PC-9 (cell line): ENCODE data around the gene ITGB1BP2. TPM values are rescaled to one million over a fixed set of nuclear protein-coding genes. Genes with fewer than 3 reads are reported as not detected.
"Not testable (repeated sequence)": the region's sequence is repeated elsewhere in the genome, so short reads cannot be mapped to it uniquely, and the experiment has no call there.

Experiments
- BruUV-seq: library from RNA; stranded (reverse); fragments of 400-500 nt; replicated peaks from 2 replicates; lab custom pipeline; 2021; lab: Mats Ljungman, UMichigan
- CTCF ChIA-PET: fragments of 300-600 bp; sonication (Branson Sonifier 250); formaldehyde crosslinking; loops from one replicate; lab custom pipeline; 2022; ENCODE audit warnings: antibody characterized with exemption; lab: Charles Lee
- POLR2A ChIA-PET: fragments of 300-600 bp; sonication (Branson Sonifier 250); formaldehyde crosslinking; loops from one replicate; lab custom pipeline; 2022; ENCODE audit warnings: antibody characterized with exemption; ENCODE audit not compliant: unreplicated experiment; lab: Charles Lee
- DNase-seq, 2 experiments: peaks; one replicate each; pipeline versions ENCODE4 v3.0.0 to v3.0.0-alpha.2; 2015 to 2022; ENCODE audit warnings: mixed read lengths in 1 of 2
- H2AFZ ChIP-seq: fragments of 200-600 bp; sonication (generic); 2 replicates; pipeline ENCODE4 v1.8.1; 2017; ENCODE audit warnings: antibody characterized with exemption
- H3F3A ChIP-seq: fragments of 200-600 bp; sonication (generic); 2 replicates; pipeline ENCODE4 v1.8.1; 2017; ENCODE audit warnings: antibody characterized with exemption, mild to moderate bottlenecking, low read depth; ENCODE audit not compliant: insufficient read depth
- H3K27ac ChIP-seq: fragments of 200-600 bp; sonication (generic); 2 replicates; pipeline ENCODE4 v1.6.1; 2016; ENCODE audit warnings: mixed run types
- H3K27me3 ChIP-seq: fragments of 200-600 bp; sonication (generic); 2 replicates; pipeline ENCODE4 v1.6.1; 2016; ENCODE audit warnings: low read depth, mixed run types; ENCODE audit not compliant: insufficient read depth
- H3K36me3 ChIP-seq: fragments of 200-600 bp; sonication (generic); 2 replicates; pipeline ENCODE4 v1.6.1; 2016; ENCODE audit warnings: low read depth, mixed run types
- H3K4me1 ChIP-seq: fragments of 200-600 bp; sonication (generic); replicated peaks from 2 replicates; pipeline ENCODE4 v1.6.1; 2016; ENCODE audit warnings: mixed run types; ENCODE audit not compliant: insufficient read depth
- H3K4me2 ChIP-seq: fragments of 200-600 bp; sonication (generic); 2 replicates; pipeline ENCODE4 v1.6.1; 2017; ENCODE audit warnings: mixed run types
- H3K4me3 ChIP-seq: fragments of 200-600 bp; sonication (generic); 2 replicates; pipeline ENCODE4 v1.6.1; 2016; ENCODE audit warnings: mixed run types
- H3K79me2 ChIP-seq: fragments of 200-600 bp; sonication (generic); 2 replicates; pipeline ENCODE4 v1.6.1; 2017; ENCODE audit warnings: low read depth, mixed run types
- H3K9me2 ChIP-seq: fragments of 200-600 bp; sonication (generic); 2 replicates; pipeline ENCODE4 v1.8.1; 2017; ENCODE audit warnings: mild to moderate bottlenecking; ENCODE audit not compliant: insufficient read depth
- H3K9me3 ChIP-seq: fragments of 200-600 bp; sonication (generic); 2 replicates; pipeline ENCODE4 v1.8.1; 2016; ENCODE audit warnings: low read depth; ENCODE audit not compliant: insufficient read depth
- H4K20me1 ChIP-seq: fragments of 200-600 bp; sonication (generic); 2 replicates; pipeline ENCODE4 v1.8.1; 2017; ENCODE audit not compliant: insufficient read depth
- CTCF ChIP-seq: fragments of 200-600 bp; sonication (generic); conservative IDR thresholded peaks from 2 replicates; pipeline ENCODE4 v1.6.1; 2017; ENCODE audit warnings: mixed run types, antibody characterized with exemption, mild to moderate bottlenecking, moderate library complexity
- EZH2 ChIP-seq: fragments of 200-600 bp; sonication (generic); IDR thresholded peaks from 2 replicates; pipeline ENCODE4 v1.8.0; 2017; ENCODE audit warnings: antibody characterized with exemption, low read depth
- intact Hi-C: fragments of 100-400 bp; cut with micrococcal nuclease; formaldehyde crosslinking; loops from one replicate; pipeline ENCODE4 v1.10.0; 2022; ENCODE audit not compliant: unreplicated experiment
- total RNA-seq: library from RNA; stranded (reverse); gene quantifications from 2 replicates; pipeline ENCODE4 v1.2.3, GENCODE V29; 2021

ITGB1BP2 gene
- total RNA-seq, 1 experiment from 2014 or later = 5.4 TPM

- Histone ChIP-seq H3K4me2 (no peak overlapping the region), H3K27me3 (no peaks in the 10 kb centered on the region), H3K27ac (no peak overlapping the region), H3K4me1 (no peaks in the 10 kb centered on the region), H3F3A (peaks cover 30% of the 10 kb centered on the region; the same call in 1 of the 2 replicates), H3K4me3 (no peak overlapping the region), H3K9me2 (no peaks in the 10 kb centered on the region), H4K20me1 (0 out of 2 replicates have a peak, but pooled peaks cover 2% of the 10 kb centered on the region), H3K36me3 (no peaks in the 10 kb centered on the region), H2AFZ (no peak overlapping the region), H3K9me3 (no peaks in the 10 kb centered on the region), H3K79me2 (no peaks in the 10 kb centered on the region)
- TF ChIP-seq EZH2 = no peak
- no peak for TF ChIP-seq CTCF
- ChIA-PET POLR2A (interaction anchor here (0.6 kb wide), 1 partner anchor 1237 kb away, joined by 6 read pairs; no protein-coding TSS in a partner anchor), CTCF (no interaction called here)
- intact Hi-C loops = no loop called here
- no peak for DNase-seq
- BruUV-seq = no TSS peak
Measured at GRCh38 chrX:71302461-71303213, 1.1 kb downstream of the ITGB1BP2 start.

GRCh38 chrX:71304561-71304960 is 3.0 kb downstream of the ITGB1BP2 start:
- H3F3A ChIP-seq = peaks cover 17% of the 10 kb centered on the region; the same call in 1 of the 2 replicates
- H3K4me2 ChIP-seq = no peak overlapping the region
- no peaks in the 10 kb centered on the region for H3K4me1 ChIP-seq
- ChIA-PET CTCF (no interaction called here), POLR2A (interaction anchor here (0.6 to 0.7 kb wide), 2 partner anchors 10 kb away, joined by 3 to 4 read pairs; no protein-coding TSS in a partner anchor)
- H3K79me2 ChIP-seq = no peaks in the 10 kb centered on the region
- H3K9me3 ChIP-seq = no peaks in the 10 kb centered on the region
- no peak for DNase-seq
- H3K36me3 ChIP-seq = no peaks in the 10 kb centered on the region
- H3K27me3 ChIP-seq = no peaks in the 10 kb centered on the region
- no TSS peak for BruUV-seq
- H2AFZ ChIP-seq = no peak overlapping the region
- H4K20me1 ChIP-seq = 0 out of 2 replicates have a peak, but pooled peaks cover 2% of the 10 kb centered on the region
- no peak overlapping the region for H3K4me3 ChIP-seq
- TF ChIP-seq CTCF = no peak
- H3K27ac ChIP-seq = no peak overlapping the region
- H3K9me2 ChIP-seq = no peaks in the 10 kb centered on the region
- intact Hi-C loops = no loop called here

- Histone ChIP-seq H2AFZ (no peak overlapping the region), H3K9me3 (no peaks in the 10 kb centered on the region), H3K4me1 (no peaks in the 10 kb centered on the region), H3K9me2 (no peaks in the 10 kb centered on the region), H3K27ac (no peak overlapping the region), H3K36me3 (no peaks in the 10 kb centered on the region), H3K79me2 (no peaks in the 10 kb centered on the region), H3K4me2 (no peak overlapping the region), H3K27me3 (no peaks in the 10 kb centered on the region), H3K4me3 (no peak overlapping the region), H3F3A (no peaks in the 10 kb centered on the region), H4K20me1 (no peaks in the 10 kb centered on the region)
- no peak for DNase-seq
- POLR2A ChIA-PET = no interaction called here
- no TSS peak for BruUV-seq
- intact Hi-C loops = no loop called here
- CTCF ChIA-PET = no interaction called here
- TF ChIP-seq EZH2 (no peak), CTCF (no peak)
Measured at GRCh38 chrX:71315917-71316316, 14.4 kb downstream of the ITGB1BP2 start.

- H3K4me2 ChIP-seq, BruUV-seq, POLR2A ChIA-PET, H3K79me2 ChIP-seq, H3K9me2 ChIP-seq, DNase-seq, H3K27ac ChIP-seq, H2AFZ ChIP-seq, H4K20me1 ChIP-seq, H3K9me3 ChIP-seq, H3F3A ChIP-seq, H3K4me1 ChIP-seq, CTCF ChIA-PET, H3K4me3 ChIP-seq, intact Hi-C loops, H3K36me3 ChIP-seq, H3K27me3 ChIP-seq: not testable (repeated sequence)
Measured at GRCh38 chrX:71316959-71317358, 15.4 kb downstream of the ITGB1BP2 start.
